HG02588 (cell line): ENCODE measurements around the gene OR5K3.
A peak's percentile ranks its signal among the peaks of the same experiment; 100 is the strongest.
"Not testable (repeated sequence)": the region's sequence is repeated elsewhere in the genome, so short reads cannot be mapped to it uniquely, and the experiment has no call there.

Experiments
- ATAC-seq: cut with Tn5 transposase; IDR thresholded peaks from one replicate; pipeline ENCODE4 v1.9.1; 2021; ENCODE audit warnings: mild to moderate bottlenecking, moderate library complexity; ENCODE audit not compliant: unreplicated experiment

The OR5K3 gene, protein sequence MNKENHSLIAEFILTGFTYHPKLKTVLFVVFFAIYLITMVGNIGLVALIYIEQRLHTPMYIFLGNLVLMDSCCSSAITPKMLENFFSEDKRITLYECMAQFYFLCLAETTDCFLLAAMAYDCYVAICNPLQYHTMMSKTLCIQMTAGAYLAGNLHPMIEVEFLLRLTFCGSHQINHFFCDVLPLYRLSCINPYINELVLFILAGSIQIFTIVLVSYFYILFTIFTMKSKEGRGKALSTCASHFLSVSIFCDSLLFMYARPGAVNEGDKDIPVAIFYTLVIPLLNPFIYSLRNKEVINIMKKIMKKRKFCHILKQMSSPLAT

DNA sequence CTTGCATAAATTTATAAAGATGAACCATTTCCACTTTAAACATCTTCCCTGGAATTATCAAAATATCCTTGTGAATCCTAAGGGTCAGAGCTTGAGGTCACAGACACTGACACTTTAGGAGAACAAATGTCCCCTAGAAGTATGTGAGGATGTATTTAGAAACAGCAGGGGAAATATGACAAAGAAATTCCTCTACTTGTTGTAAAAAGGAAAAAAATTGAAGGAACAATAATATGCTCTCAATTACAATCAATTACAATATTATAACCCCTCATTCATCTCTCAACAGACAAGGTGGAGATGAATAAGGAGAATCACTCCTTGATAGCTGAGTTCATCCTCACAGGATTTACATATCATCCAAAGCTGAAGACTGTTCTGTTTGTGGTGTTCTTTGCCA lies at the start of gene OR5K3:
Gene OR5K3, plus strand, starts transcription at position 301 of the 400 bp plus-strand sequence. Its CDS starts 0 bp downstream, at position 301.
- no peak for ATAC-seq

DNA sequence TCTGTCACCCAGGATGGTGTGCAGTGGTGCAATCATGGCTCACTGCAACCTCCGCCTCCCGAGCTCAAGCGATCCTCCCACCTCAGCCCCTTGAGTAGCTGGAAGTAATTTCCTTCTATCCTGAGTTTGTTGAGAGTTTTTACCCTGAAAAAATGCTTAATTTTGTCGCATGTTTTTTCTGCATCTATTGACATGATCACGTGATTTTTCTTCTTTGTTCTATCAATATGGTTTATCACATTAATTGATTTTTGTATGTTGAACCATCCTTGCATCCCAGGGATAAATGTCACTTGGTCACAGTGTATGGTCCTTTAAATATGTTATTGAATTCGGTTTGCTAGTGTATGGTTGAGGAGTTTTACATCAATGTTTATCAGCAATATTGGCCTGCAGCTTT lies 48.7 kb upstream of the OR5K3 start:
- no peak for ATAC-seq

DNA sequence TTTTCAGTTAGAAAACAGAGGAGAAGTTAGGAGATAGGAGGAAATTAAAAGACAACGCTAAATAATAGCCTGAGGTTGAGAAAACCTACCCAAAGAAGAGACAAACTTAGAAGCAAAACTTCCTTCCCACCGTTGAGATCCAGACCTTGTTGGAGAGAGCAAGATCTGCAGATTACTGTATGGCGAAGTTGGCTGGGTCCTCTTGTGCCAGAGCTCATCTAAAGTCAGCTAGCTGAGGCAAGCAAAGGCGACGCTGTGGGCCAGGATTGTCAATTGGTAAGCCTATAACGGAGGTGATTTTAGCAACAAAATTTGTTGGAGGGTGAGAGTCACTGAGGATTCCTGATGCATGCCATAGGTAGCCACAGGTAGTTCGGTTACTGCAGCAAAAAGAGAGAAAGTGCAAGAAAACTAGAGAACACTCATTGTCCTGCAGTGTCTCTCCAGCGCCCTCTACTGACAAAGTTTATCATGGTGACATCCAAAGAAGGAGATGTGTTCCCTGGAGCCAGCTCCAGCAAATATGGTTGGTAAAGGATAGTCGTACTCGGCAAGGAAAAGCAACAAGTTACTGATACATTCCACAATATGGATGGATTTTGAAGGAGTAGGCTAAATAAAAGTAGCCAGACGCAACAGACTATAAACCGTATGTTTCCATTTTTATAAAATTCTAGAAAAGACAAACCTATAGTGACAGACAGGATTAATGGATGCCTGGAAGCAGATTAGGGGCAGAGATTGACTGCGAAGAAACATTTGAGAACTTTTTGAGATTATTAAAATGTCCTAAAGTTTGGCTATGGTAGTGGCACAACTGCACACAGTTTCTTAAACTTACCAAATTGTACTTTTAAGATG lies 46.6 kb upstream of the OR5K3 start:
- ATAC-seq: no peak

DNA sequence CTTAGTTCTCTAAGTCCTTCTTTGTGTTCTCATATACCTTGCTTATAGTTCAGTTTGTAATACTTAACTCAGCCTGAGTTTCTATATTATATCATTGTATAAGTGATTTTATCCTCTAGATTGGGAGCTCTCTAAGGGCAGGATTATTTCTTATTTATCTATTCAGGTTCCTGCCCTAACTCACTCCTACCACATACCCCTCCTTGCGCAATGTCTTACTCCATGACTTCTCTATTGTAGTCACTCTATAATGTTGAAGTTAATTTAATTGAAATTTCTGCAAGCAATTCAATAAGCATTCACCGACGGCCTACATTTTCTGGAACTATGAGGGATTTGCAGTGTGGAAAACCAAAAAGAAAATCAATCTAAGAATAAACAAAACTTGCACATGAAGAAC lies 40.4 kb upstream of the OR5K3 start:
- ATAC-seq: no peak

DNA sequence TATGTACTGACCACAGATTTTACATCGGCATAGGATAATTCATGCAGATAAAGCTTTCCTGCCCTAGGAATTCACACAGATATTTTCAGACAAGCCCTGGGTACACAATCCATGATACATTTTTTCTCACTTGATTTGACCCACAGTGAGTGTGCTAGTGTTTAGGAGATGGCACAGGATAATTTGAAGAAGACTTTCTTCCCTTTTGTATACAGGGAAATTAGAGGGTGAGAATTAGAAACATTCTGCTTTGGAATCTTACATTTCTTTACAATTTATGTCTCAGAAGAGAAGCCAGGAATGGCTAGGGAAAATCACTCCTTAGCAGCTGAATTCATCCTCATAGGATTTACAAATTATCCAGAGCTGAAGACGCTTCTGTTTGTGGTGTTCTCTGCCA lies 36.9 kb upstream of the OR5K3 start, which contains the start of gene OR5K4:
Gene OR5K4, plus strand, starts transcription at position 301 of the 400 bp plus-strand sequence. Its CDS starts 0 bp downstream, at position 301.
- no peak for ATAC-seq

DNA sequence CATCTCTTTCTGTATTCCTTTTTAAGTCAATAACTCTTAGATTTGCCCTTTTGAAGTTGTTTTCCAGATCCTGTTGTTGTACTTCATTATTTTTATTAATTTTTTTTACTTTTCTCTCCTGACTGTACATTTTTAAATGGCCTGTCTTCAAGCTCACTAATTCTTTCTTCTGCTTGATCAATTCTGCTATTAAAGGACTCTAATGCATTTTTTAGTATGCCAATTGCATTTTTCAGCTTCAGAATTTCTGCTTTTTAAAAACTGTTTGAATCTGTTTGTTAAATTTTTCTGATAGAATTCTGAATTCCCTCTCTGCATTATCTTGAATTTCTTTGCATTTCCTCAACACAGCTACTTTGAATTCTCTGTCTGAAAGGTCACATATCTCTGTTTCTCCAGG lies 31.2 kb upstream of the OR5K3 start:
- ATAC-seq: no peak

DNA sequence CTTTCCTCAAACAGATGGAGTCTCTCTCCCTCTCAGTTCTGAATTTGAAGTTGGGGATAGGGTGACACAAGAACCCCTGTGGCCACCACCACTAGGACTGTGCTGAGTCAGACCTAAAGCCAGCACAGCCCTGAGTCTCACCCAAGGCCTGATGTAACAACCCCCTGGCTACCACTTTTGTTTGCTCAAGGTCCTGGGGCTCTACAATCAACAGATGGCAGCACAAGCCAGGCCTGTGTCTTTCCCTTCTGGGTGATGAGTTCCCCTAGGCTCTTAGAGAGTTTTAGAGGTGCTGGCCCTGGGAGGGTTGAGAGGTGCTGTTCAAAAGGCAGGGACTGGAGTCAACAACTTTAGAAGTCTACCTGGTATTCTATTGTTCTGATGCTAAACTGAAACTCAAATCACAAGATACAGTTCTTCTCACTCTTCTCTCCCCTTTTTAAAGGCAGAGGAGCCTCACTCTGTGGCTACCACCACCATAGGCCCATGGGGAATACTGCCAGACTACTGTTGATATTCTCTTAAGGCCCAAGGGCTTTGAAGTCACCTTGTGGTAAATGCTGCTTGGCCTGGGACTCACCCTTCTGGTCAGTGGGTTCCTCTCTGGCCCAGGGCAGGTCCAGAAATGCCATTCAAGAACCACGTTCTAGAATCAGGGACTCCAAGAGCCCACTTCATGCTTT lies 30.3 kb upstream of the OR5K3 start:
- peak; percentile 76 for ATAC-seq

DNA sequence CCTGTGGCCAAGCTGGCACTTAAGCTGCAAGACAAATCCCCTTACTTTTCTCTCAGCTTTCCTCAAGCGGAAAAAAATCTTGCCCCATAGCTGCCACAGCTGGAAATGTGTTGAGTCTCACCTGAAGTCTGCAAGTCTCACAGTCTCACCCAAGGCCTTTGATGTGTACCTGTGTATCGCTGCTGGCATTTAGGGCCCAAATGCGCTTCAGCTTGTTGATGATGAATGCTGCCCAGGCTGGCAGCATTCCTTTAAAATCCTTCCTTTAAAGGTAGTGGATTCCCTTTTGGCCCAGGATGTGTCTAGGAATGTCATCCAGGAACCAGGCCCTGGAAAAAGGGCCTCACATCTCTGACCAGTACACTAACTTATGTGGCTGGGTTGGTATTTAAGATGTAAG lies 29.8 kb upstream of the OR5K3 start:
- no peak for ATAC-seq

DNA sequence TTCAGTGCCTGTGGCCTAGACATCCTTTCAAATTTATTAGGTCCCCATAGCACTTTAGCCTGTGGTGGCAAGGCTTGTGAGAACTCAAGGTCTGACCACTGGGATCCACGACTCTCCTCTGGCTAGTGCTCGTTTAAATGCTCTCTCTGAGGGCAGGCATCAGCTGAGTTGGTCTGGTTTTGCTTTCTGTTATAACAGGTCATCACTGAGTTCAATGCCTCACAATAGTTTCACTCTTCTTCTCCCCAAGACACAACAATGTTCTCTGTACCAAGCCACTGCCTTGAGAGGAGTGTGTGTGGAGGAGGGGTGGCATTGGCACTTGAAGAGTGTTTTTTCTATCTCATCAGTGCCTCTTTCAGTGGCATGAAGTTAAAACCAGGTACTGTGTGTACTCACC lies 29.2 kb upstream of the OR5K3 start:
- ATAC-seq: no peak

DNA sequence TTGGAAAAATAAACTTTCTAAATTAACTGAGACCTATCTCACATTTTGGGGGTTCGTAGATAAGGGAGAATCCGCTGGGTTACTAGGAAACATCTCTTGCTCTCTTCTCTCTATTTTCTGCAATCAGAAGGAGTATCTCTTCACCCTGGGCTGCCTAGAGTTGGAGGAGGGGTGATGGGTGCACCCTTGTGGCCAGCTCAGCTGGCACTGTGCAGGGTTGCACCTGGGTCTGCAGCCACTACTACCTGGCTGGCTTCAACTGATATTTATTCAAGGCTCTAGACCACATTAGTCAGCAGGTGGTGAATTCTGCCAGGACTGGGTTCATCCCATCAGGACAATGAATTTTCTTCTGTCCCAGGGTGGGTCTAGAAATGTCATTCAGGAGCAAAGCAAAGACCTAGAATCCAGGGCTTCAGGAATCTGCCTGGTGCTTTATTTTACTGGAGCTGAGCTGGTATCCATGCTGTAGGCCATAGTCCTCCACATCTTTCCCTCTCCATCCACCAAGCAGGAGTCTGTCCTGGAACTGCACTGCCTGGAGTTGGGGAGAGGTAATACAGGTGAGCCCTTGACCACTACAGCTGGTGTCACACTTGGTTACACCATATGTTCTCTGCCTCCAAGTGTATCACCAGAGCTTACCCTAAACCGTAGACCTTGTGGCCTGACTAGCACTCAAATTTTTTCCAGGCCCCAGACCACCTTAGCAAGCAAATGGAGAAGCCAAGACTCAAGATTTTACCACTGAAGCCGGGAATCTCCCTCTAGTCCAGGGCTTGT lies 22.8 kb upstream of the OR5K3 start:
- ATAC-seq: no peak

DNA sequence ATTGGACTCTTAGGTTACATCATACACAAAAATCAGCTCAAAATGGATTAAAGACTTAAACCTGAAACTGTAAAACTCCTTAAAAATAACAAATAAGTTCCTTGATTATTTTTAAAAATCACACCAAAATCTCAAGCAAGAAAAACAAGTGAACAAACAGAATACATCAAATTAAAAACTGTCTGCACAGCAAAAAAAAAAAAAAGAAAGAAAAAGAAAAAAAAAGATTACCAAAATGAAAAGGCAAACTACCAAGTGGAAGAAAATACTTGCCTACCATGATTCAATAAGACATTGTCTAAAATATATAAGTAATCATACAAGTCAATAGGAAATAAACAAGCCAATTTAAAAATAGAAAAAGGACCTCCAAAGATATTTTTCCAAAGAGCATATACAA lies 19.3 kb upstream of the OR5K3 start:
- ATAC-seq: no peak

DNA sequence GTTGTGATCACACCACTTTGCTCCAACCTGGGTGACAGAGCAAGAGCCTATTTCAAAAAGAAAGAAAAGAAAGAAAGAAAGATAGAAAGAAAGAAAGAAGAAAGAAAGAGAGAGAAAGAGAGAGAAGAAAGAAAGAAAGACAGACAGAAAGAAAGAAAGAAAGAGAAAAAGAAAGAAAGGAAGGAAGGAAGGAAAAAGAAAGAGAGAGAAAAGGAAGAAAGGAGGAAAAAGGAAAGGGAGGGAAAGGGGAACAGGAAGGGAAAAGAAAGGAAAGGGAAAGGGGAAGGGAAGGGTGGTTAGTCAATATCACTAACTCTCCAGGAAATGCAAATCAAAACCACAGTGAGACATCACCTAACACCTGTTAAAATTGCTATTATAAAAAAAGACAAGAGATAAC lies 18.6 kb upstream of the OR5K3 start:
- ATAC-seq: no peak

DNA sequence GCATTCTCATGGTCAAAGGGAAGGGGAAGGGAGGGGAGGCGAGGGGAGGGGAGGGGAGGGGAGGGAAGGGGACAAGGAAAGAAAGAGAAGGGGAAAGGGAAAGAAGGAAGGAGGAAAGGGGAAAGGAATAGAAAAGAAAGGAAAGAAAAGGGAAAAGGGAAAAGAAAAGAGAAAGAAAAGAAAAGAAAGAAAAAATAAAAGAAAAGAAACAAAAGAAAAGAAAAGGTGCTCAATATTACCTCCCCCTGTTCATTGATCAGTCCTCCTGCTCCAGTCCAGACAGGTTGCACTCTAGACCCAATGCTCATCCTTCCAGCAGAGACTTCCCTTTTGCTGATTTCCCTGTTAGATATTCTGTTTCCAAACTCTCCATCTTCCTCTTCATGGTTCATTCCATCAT lies 18.0 kb upstream of the OR5K3 start:
- ATAC-seq: no peak

DNA sequence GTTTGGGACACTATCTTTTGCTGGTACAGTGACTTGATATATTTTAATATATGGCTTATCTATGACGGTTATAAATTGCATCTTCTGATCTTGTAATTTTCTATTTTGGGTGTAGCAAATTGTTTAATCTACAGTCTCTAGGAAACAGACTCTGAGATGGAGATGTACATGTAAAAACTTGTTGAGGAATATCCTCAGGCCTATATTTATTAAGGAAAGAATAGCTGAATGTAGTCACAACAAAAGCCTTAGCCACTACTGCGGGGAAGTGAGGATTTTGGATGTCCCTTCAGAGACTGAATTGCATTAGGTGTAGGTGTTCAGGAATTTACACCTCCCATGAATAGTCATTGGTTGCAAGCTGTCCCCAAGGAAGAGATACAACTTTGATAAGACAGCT lies 13.8 kb upstream of the OR5K3 start:
- ATAC-seq: no peak

DNA sequence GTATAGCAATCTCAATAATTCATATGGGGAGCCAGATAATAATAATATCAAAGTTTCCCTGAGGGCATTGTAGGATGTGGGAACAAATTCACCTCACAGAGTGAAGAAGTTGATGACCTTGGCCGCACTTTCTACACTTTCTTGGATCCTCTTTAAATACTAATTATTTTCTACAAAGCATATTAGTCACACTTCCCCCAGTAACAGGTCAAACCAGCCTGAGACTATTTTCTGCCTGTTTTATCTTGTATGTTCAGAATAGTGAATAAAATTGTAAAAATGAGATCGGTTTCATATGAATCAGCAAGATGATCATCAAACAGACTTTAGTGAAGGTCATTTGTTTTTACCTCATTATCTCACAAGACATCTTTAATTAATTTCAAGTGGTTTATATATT lies 2.3 kb upstream of the OR5K3 start:
- ATAC-seq: no peak

DNA sequence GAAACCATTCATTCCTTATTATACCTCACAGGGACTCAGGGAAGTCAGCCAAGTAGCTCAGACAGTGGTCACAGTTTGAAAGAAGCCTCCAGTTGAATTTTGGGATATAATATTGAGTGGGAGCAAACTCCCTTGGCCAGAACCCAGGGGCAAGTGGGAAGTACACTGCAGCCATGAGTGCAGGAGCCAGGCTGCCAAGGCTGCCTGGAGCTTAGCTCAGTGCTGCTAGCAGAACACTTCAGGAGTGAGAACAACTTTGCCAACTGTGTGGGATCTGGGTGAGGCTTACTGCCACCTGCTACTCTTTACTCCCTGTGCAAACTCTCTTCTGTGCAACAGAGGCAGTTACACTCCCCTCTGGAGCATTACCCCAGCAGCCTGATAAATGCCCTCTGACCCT lies 4.6 kb downstream of the OR5K3 start:
- no peak for ATAC-seq

DNA sequence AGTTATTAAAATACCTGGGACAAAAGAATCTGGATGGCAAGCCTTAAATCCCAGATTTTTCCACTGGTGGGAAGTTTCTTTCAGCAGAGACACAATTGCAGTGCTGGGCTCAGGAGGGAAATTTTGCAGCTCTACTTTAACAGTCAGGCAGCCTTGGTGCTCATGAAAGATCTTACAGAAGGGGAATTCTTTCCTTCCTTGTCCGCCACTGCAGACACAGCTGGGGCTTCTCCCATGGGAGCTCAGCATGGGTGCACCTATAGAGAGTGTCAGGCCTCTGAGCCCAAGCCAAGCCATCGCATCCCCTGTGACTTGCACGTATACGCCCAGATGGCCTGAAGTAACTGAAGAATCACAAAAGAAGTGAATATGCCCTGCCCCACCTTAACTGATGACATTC lies 6.0 kb downstream of the OR5K3 start:
- not testable (repeated sequence) for ATAC-seq

DNA sequence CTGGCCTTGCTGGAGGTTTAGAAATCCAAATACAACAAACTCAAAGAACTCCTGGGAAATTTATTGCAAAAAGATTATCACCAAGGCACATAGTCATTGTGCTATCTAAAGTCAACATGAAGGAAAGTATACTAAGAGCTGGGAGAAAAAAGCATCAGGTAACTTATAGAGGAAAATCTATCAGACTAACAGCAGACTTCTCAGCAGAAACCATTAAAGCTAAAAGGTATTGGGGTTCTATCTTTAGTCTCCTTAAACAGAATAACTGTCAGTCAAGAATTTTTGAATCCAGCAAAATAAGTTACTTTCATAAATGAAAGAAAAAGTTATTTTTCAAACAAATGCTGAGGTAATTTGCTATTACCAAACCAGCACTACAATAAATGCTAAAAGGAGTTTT lies 8.0 kb downstream of the OR5K3 start:
- no peak for ATAC-seq

DNA sequence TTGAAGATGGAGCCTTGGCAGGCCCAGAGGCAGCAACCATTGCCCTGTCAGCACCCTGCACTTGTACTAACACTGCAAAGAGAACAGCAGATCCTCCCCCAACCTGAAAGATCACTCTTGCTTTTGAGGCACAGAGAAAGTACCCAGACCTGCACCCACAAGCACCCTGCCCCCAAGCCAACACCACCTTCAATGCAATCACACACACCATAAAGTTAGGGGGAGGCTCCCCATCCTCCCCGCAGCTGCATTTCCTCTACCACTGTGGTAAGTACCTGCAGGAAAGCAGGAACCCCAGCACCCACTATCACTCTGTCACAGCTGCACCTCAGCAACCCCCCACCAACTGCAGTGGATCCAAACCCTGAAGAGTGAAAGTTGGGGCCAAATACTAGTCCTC lies 12.0 kb downstream of the OR5K3 start:
- ATAC-seq: no peak

DNA sequence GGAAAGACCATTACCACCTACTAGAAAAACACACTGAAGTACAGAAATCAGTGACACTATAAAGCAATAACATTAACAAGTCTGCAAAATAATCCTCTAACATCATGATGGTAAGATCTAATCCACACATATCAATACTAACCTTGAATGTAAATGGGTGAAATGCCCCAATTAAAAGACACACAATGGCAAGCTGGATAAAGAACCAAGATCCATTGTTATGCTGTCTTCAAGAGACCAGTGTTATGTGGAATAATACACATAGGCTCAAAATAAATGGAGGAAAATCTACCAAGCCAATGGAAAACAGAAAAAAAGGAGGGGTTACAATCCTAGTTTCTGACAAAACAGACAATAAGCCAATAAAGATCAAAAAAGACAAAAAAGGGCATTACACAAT lies 13.5 kb downstream of the OR5K3 start:
- no peak for ATAC-seq

DNA sequence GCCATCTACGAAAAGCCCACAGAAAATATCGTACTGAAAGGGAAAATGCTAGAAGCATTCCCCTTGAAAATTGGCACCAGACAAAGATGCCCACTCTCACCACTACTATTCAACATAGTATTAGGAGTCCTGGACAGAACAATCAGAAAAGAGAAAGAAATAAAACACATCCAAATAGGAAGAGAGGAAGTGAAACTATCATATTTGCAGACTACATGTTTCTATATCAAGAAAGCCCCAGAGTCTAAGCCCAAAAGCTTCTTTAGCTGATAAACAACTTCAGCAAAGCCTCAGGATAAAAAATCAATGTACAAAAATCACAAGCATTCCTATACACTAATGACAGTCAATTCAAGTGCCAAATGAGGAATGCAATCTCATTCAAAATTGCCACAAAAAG lies 15.6 kb downstream of the OR5K3 start:
- ATAC-seq: no peak
